AG10803 (cell line): ENCODE data around the gene KDM8.

Experiments
- DNase-seq: peaks from one replicate; pipeline ENCODE4 v3.0.0; 2010; ENCODE audit warnings: low read depth
- H3K4me3 ChIP-seq: 2 replicates; pipeline ENCODE4 v1.5.1; 2011; ENCODE audit warnings: mild to moderate bottlenecking, low read length, control low read depth
- TF ChIP-seq, protein P1 (sequence below): conservative IDR thresholded peaks from 2 replicates; pipeline ENCODE4 v1.5.1; 2011; ENCODE audit warnings: mild to moderate bottlenecking, low read length, control low read depth, inconsistent platforms

The KDM8 gene

DNA sequence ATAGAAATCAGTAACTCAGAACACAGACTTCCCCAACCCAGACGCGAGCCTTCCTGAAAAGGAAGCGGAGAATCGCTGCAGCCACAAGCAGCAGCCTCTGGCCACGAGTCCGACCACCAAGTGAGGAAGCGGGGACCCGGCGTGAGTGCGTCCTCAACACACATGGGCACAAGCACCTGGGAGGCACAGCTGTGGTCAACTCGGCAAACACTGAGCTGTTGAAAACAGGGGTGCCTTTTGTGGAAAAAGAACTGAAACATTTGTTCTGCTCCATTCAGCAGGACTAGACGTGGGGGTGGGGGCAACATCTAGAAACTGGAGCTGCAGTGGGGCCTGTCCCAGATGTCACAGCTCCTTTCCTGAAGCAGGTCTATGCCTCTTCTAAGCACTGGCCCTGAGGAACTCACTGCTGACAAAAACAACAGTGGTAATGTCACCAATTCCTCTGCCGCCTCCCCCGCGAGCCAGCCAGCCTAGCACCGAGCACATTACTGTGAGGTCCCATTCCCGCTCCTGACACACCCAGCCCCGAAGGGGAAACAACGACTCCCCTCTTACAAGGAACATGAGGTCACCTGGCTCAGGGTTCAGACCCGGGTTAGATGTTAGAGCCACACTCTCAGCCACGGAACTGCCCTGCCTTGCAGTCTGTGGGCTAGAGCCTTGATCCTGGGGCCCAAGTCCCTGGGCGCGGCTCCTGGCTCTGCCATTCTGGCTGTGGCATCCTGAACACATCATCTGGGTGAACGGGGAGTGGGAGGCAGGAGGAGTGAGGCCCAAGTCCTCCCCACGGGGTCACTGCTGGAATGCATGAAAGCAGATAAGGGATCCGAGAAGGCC, 29.0 kb downstream of the KDM8 start:
- TF ChIP-seq, protein P1, sequence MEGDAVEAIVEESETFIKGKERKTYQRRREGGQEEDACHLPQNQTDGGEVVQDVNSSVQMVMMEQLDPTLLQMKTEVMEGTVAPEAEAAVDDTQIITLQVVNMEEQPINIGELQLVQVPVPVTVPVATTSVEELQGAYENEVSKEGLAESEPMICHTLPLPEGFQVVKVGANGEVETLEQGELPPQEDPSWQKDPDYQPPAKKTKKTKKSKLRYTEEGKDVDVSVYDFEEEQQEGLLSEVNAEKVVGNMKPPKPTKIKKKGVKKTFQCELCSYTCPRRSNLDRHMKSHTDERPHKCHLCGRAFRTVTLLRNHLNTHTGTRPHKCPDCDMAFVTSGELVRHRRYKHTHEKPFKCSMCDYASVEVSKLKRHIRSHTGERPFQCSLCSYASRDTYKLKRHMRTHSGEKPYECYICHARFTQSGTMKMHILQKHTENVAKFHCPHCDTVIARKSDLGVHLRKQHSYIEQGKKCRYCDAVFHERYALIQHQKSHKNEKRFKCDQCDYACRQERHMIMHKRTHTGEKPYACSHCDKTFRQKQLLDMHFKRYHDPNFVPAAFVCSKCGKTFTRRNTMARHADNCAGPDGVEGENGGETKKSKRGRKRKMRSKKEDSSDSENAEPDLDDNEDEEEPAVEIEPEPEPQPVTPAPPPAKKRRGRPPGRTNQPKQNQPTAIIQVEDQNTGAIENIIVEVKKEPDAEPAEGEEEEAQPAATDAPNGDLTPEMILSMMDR = no peak
- H3K4me3 ChIP-seq = no peak overlapping the region
- DNase-seq = no peak

DNA sequence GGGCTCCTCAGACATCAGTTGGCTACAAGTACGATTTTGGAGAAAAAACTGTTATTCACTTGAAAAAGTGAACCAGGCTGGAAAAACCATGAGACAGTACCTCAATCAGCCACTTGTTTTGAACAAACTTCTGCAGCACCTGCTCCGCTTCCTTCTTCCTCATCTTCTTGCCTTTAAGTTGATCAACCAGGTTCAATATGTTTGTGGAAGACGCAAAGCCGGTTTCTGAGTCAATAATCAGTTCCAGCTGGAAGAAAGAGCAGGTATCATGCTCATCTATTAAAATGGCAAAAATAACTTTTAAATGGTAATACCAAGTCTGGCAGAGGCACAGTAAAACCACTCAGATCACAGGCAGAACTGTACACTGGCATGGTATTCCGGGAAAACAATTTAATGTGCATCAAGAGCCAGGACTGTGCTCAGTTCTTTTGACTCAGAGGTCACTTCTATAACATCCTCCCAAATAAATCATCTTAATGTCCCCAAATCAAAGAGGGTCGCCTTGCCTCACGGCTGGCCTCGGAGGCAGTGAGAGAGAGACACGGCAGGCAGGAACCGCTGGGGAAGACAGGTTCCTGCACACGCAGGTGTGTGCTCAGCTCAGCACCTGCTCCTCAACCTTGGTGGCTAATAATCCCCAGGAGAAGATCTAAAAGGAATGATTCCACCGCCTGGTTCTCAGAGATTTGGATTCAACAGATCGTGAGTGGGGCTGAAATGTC, 29.7 kb downstream of the KDM8 start:
- no peak for DNase-seq
- TF ChIP-seq, protein P1 = no peak
- H3K4me3 ChIP-seq = no peak overlapping the region

DNA sequence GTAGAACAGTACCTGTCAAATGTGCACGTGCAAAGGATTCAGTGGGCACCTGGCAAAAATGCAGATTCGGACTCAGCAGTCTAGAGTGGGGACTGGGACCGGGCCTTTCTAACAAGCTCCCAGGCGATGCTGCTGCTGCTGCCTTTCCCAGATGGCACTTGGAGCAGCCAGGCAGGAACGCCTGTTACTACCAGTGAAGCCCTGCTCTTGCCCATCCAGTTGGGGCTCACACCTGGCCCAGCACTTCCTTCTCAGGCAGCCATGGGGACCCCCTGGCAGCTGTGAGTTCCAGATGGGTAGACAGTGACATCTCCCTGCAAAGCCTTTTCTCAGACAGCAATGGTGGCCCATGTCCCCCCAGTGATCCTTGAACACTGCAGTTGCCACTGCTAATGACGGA, 30.4 kb downstream of the KDM8 start:
- no peak for DNase-seq
- H3K4me3 ChIP-seq = no peak overlapping the region
- TF ChIP-seq, protein P1 = no peak

DNA sequence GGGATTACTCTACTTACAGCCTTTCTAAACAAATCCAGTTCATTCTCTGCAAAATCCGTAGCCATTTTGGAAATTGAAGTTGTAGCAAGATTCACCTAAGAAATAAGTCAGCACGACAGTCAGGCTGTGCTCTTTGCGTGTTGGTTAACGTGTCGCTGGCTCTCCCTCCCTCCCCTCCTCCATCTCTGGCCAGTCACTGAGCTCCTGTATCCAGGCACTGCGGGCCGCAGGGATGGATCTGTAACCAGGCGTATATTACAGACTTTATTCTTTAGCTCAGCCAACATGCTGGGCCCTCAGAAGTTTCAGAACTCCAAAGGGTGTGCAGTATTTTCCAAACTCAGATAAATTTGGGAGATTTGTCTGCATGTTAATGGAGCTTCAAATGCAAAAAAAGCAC, 30.8 kb downstream of the KDM8 start:
- TF ChIP-seq, protein P1 = no peak
- no peak overlapping the region for H3K4me3 ChIP-seq
- DNase-seq = no peak

DNA sequence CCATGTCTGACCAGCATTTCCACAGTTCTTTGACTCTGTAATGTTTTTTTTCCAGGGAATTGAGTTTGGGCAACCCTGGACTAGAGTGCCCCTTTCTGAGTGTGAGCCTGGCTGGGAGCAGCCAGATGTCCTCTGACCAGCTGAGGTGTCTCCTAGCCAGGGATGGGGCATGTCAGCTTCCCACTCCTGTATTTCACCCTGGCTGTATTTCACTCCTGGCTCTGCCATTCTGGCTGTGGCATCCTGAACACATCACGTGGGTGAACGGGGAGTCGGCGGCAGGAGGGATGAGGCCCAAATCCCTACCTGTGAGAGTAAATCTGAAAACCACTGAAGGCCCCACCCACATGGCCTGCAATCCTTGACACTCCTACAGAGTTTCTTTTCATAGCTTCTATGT, 31.3 kb downstream of the KDM8 start:
- no peak for DNase-seq
- no peak overlapping the region for H3K4me3 ChIP-seq
- TF ChIP-seq, protein P1 = no peak

DNA sequence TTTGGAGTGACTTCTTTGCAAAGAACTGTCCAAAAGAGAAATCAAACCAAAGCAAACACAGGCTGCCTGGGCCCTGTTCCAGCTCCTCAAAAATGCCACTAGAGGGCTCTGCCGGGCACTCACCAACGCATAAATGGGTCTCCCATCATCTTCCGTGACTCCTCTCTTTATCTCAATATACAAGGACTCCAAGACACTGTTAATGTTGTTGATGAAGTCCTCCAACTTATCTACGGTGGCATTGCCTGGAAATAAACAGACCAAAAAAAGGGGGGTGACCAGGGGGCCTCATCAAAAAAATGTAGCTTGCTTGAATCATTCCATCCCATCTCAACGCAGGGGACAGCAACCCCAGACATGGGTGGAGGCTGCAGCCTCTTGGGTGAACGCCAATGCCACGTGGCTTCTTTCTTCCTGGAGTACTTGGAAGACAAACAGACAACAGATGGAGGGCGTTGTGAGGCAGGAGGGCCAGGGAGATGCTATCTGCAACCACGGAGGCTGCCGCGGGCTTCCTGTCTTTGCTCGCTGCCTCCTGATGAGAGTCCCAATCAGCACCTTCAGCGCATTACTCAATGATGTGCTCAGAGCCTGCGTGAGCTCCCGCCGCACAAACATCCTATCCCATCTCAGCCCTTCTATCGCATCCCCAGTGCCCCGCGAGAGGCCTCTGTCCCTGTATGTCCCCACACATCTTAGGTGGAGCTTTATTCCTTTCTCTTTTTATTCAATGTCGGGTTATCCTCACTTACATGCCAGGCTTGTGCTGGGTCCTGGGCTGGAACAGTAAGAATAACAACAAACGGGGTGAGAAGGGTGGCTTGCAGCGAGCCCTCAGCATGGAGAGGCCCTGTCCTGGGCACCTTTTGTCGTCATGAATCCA, 32.0 kb downstream of the KDM8 start:
- peak; percentile 91 for DNase-seq
- TF ChIP-seq, protein P1 = peak; percentile 87
- H3K4me3 ChIP-seq = no peak overlapping the region; the same call in 1 of the 2 replicates
